Choroid plexus epithelial cell (primary cell): ENCODE data around the gene MBNL3.

Experiments used
- DNase-seq: peaks from one replicate; pipeline ENCODE4 v3.0.0-alpha.2; 2010; ENCODE audit warnings: low read depth
- H3K4me3 ChIP-seq: 2 replicates; pipeline ENCODE4 v1.5.1; 2011; ENCODE audit warnings: low read depth, mild to moderate bottlenecking, control low read depth, low read length, moderate library complexity
- TF ChIP-seq, protein P1 (sequence below): conservative IDR thresholded peaks from 2 replicates; pipeline ENCODE4 v1.5.1; 2011; ENCODE audit warnings: low read depth, mild to moderate bottlenecking, control low read depth, inconsistent platforms, low read length, moderate library complexity

Gene MBNL3

GRCh38 chrX:132373610-132374009 is 115.2 kb downstream of the MBNL3 start:
- TF ChIP-seq, protein P1, sequence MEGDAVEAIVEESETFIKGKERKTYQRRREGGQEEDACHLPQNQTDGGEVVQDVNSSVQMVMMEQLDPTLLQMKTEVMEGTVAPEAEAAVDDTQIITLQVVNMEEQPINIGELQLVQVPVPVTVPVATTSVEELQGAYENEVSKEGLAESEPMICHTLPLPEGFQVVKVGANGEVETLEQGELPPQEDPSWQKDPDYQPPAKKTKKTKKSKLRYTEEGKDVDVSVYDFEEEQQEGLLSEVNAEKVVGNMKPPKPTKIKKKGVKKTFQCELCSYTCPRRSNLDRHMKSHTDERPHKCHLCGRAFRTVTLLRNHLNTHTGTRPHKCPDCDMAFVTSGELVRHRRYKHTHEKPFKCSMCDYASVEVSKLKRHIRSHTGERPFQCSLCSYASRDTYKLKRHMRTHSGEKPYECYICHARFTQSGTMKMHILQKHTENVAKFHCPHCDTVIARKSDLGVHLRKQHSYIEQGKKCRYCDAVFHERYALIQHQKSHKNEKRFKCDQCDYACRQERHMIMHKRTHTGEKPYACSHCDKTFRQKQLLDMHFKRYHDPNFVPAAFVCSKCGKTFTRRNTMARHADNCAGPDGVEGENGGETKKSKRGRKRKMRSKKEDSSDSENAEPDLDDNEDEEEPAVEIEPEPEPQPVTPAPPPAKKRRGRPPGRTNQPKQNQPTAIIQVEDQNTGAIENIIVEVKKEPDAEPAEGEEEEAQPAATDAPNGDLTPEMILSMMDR: no peak
- H3K4me3 ChIP-seq: no peak overlapping the region
- no peak for DNase-seq

- no peak for DNase-seq
Measured at GRCh38 chrX:132369617-132370326, 119.1 kb downstream of the MBNL3 start.

DNA sequence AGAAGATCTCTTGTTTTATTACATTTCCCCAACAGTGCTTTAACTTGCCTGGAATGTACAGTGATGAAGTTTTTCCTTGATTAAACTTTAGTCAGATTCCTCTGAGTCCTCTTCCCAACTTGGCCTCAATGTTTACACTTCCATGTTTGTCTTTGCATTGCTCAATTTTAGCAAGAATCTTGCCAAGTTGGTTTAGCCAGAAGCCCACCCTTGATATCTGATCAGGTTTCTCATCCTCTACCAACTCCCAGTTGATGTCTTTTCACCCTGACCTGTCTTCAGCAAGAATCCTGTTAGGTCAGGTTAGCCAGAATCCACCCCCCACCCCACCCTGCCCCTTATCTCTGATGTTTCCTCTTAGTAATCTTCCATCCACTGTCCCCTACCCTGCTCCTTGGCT is 120.9 kb downstream of the MBNL3 start:
- no peak overlapping the region for H3K4me3 ChIP-seq
- TF ChIP-seq, protein P1: no peak
- no peak for DNase-seq

More at GRCh38 chrX:132369617-132370326, 119.1 kb downstream of the MBNL3 start:
- TF ChIP-seq, protein P1: no peak
- H3K4me3 ChIP-seq: no peak overlapping the region

GRCh38 chrX:132367314-132367713 is 121.5 kb downstream of the MBNL3 start:
- TF ChIP-seq, protein P1: no peak
- no peak for DNase-seq
- no peak overlapping the region for H3K4me3 ChIP-seq

GRCh38 chrX:132365490-132365889 is 123.3 kb downstream of the MBNL3 start:
- H3K4me3 ChIP-seq: no peak overlapping the region
- TF ChIP-seq, protein P1: no peak
- DNase-seq: no peak

DNA sequence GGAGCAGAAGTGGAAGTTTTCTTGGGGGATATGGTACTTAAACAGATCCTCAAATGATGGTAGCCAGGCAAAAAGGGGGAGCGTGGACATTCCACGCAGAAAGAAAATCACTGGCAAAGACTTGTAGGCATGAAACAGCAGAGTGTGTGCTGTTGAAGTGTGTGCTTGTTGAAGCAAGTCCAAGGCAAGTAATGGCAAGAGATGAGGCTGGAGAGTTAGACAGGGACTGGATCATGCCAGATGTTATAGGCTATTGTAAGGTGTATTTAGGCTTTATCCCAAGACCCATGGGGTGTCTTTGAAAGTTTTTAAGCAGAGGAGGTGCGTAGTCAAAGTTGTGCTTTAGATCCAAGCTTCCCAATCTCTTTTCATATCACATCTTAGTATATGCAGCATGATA is 124.5 kb downstream of the MBNL3 start:
- TF ChIP-seq, protein P1: no peak
- no peak for DNase-seq
- H3K4me3 ChIP-seq: no peak overlapping the region

- no peak overlapping the region for H3K4me3 ChIP-seq
- no peak for DNase-seq
- TF ChIP-seq, protein P1: no peak
Measured at GRCh38 chrX:132353430-132353829, 135.4 kb downstream of the MBNL3 start.
